ENCODE data around the gene PTPRF.
A peak's percentile ranks its signal among the peaks of the same experiment; 100 is the strongest.

Gene PTPRF

GRCh38 chr1:43605157-43605556 lies 74.5 kb downstream of the PTPRF start:
- DNase-seq (ENCODE audit: low read depth in 2 of 2) = no peak

- no peak for DNase-seq (ENCODE audit: low read depth in 2 of 2)
Measured at GRCh38 chr1:43605766-43606165, 75.1 kb downstream of the PTPRF start.

GRCh38 chr1:43606624-43607023 lies 75.9 kb downstream of the PTPRF start:
- DNase-seq (ENCODE audit: low read depth in 2 of 2) = no peak

- no peak for DNase-seq (ENCODE audit: low read depth in 2 of 2)
Measured at GRCh38 chr1:43608827-43609226, 78.1 kb downstream of the PTPRF start.

GRCh38 chr1:43610339-43610738 lies 79.7 kb downstream of the PTPRF start:
- DNase-seq (ENCODE audit: low read depth in 2 of 2) = no peak

GRCh38 chr1:43611950-43612349 lies 81.3 kb downstream of the PTPRF start:
- DNase-seq (ENCODE audit: low read depth in 2 of 2) = no peak

- no peak for DNase-seq (ENCODE audit: low read depth in 2 of 2)
Measured at GRCh38 chr1:43612406-43612805, 81.7 kb downstream of the PTPRF start.

GRCh38 chr1:43613075-43613942 lies 82.6 kb downstream of the PTPRF start:
- DNase-seq (ENCODE audit: low read depth in 2 of 2) = no peak

GRCh38 chr1:43614211-43614610 lies 83.5 kb downstream of the PTPRF start:
- DNase-seq (ENCODE audit: low read depth in 2 of 2) = no peak

GRCh38 chr1:43614891-43615290 lies 84.2 kb downstream of the PTPRF start:
- DNase-seq (ENCODE audit: low read depth in 2 of 2) = no peak

GRCh38 chr1:43616383-43616782 lies 85.7 kb downstream of the PTPRF start:
- DNase-seq (ENCODE audit: low read depth in 2 of 2) = no peak

- no peak for DNase-seq (ENCODE audit: low read depth in 2 of 2)
Measured at GRCh38 chr1:43617011-43617410, 86.3 kb downstream of the PTPRF start.

- DNase-seq (ENCODE audit: low read depth in 2 of 2) = no peak
Measured at GRCh38 chr1:43617668-43618067, 87.0 kb downstream of the PTPRF start.

- no peak for DNase-seq (ENCODE audit: low read depth in 2 of 2)
Measured at GRCh38 chr1:43618521-43619313, 88.0 kb downstream of the PTPRF start.

GRCh38 chr1:43619314-43619790 lies 88.7 kb downstream of the PTPRF start:
- DNase-seq (ENCODE audit: low read depth in 2 of 2) = no peak

- DNase-seq (ENCODE audit: low read depth in 2 of 2) = no peak
Measured at GRCh38 chr1:43619996-43620920, 89.6 kb downstream of the PTPRF start.

- no peak for DNase-seq (ENCODE audit: low read depth in 2 of 2)
Measured at GRCh38 chr1:43620956-43621355, 90.3 kb downstream of the PTPRF start.

GRCh38 chr1:43621386-43621785 lies 90.7 kb downstream of the PTPRF start:
- no peak for DNase-seq (ENCODE audit: low read depth in 2 of 2)

GRCh38 chr1:43621861-43622260 lies 91.2 kb downstream of the PTPRF start:
- DNase-seq (ENCODE audit: low read depth in 2 of 2) = no peak

- DNase-seq (ENCODE audit: low read depth in 2 of 2) = peak in 1 of 2 experiments; percentile 2
Measured at GRCh38 chr1:43622471-43622870, 91.8 kb downstream of the PTPRF start.

- DNase-seq (ENCODE audit: low read depth in 2 of 2) = peak in 1 of 2 experiments; percentile 2
Measured at GRCh38 chr1:43622901-43623780, 92.5 kb downstream of the PTPRF start.
